Activated gamma-delta T cell treated with Interleukin-2 at 50 U/mL for 16 hours (primary cell): ENCODE results near the gene GTPBP6.
"Not testable (repeated sequence)": the region's sequence is repeated elsewhere in the genome, so short reads cannot be mapped to it uniquely, and the experiment has no call there.

ENCODE experiments used
- DNase-seq: peaks from one replicate; pipeline ENCODE4 v3.0.0-alpha.2; 2020

GTPBP6 gene

GRCh38 chrX:316351-317325 is 2.0 kb downstream of the GTPBP6 start:
- DNase-seq, result no peak

GRCh38 chrX:314781-315595 is 3.6 kb downstream of the GTPBP6 start:
- no peak for DNase-seq

- DNase-seq, result no peak
Observed at GRCh38 chrX:314049-314448, 4.5 kb downstream of the GTPBP6 start.

- DNase-seq, result no peak
Observed at GRCh38 chrX:313546-313945, 5.0 kb downstream of the GTPBP6 start.

- DNase-seq, result no peak
Observed at GRCh38 chrX:312621-313331, 5.8 kb downstream of the GTPBP6 start.

GRCh38 chrX:311156-312129 is 7.2 kb downstream of the GTPBP6 start:
- DNase-seq, result no peak

- DNase-seq, result no peak
Observed at GRCh38 chrX:310621-311155, 7.9 kb downstream of the GTPBP6 start.

- DNase-seq, result no peak
Observed at GRCh38 chrX:308821-309520, 9.6 kb downstream of the GTPBP6 start.

- no peak for DNase-seq
Observed at GRCh38 chrX:307261-308111, 11.1 kb downstream of the GTPBP6 start.

- DNase-seq, result not testable (repeated sequence)
Observed at GRCh38 chrX:306614-307251, 11.9 kb downstream of the GTPBP6 start.

- not testable (repeated sequence) for DNase-seq
Observed at GRCh38 chrX:305781-306613, 12.6 kb downstream of the GTPBP6 start.

GRCh38 chrX:302975-303374 is 15.6 kb downstream of the GTPBP6 start:
- no peak for DNase-seq

GRCh38 chrX:300334-300733 is 18.3 kb downstream of the GTPBP6 start:
- DNase-seq, result no peak

- DNase-seq, result no peak
Observed at GRCh38 chrX:298993-299392, 19.6 kb downstream of the GTPBP6 start.

- no peak for DNase-seq
Observed at GRCh38 chrX:295136-295535, 23.5 kb downstream of the GTPBP6 start.

GRCh38 chrX:292900-293897 is 25.4 kb downstream of the GTPBP6 start:
- DNase-seq, result no peak

- no peak for DNase-seq
Observed at GRCh38 chrX:291411-291901, 27.1 kb downstream of the GTPBP6 start.
